ENCODE results near the gene SNAPC5.
A peak's percentile ranks its signal among the peaks of the same experiment; 100 is the strongest.

The SNAPC5 gene

DNA sequence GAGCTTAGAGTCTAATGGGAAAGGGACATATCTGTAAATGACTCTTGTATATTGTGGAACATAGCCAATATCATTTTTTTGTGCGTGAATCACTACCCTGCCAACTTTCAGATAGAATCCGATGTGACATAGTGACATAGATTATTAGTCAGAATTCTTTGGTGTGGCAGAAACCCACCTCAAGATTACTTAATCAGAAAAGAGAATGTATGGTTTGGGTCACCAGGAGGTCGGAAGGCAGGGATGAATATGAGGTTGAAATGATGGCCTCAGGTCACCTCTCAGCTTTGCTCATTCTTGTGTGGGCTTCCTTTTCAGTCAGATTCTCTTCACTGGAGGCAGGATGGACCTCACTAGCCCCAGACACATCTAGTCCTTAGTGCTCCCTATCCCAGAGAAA is 41.4 kb downstream of the SNAPC5 start:
- TF ChIP-seq, protein P1, sequence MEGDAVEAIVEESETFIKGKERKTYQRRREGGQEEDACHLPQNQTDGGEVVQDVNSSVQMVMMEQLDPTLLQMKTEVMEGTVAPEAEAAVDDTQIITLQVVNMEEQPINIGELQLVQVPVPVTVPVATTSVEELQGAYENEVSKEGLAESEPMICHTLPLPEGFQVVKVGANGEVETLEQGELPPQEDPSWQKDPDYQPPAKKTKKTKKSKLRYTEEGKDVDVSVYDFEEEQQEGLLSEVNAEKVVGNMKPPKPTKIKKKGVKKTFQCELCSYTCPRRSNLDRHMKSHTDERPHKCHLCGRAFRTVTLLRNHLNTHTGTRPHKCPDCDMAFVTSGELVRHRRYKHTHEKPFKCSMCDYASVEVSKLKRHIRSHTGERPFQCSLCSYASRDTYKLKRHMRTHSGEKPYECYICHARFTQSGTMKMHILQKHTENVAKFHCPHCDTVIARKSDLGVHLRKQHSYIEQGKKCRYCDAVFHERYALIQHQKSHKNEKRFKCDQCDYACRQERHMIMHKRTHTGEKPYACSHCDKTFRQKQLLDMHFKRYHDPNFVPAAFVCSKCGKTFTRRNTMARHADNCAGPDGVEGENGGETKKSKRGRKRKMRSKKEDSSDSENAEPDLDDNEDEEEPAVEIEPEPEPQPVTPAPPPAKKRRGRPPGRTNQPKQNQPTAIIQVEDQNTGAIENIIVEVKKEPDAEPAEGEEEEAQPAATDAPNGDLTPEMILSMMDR (IDR thresholded peaks at IDR 0.05; ENCODE audit: low read length, missing control alignments) = no peak
- H3K4me3 ChIP-seq (replicated peaks; ENCODE audit: low read depth, low read length) = no peak overlapping the region
- DNase-seq (ENCODE audit: low read depth) = no peak

DNA sequence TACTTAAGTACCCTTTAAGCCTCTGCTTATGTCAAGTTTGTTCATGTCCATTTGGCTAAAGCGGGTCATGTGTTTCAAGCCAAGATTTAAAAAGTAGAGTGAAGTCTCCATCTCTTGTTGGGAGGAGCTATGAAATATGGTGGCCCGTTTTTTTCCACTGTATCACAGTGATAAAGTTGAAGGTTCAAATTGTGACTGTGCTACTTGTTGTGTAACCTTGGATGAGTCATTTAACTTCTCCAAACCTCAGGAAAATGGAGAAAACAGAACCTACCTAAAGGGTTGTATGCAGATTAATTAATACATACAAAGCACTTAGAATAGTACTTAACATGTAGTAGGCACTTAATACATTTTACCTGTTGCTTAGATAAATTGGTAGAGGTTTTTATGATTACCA is 43.4 kb downstream of the SNAPC5 start:
- TF ChIP-seq, protein P1 (IDR thresholded peaks at IDR 0.05; ENCODE audit: low read length, missing control alignments) = no peak
- peak; percentile 37 for DNase-seq (ENCODE audit: low read depth)
- H3K4me3 ChIP-seq (replicated peaks; ENCODE audit: low read depth, low read length) = no peak overlapping the region

DNA sequence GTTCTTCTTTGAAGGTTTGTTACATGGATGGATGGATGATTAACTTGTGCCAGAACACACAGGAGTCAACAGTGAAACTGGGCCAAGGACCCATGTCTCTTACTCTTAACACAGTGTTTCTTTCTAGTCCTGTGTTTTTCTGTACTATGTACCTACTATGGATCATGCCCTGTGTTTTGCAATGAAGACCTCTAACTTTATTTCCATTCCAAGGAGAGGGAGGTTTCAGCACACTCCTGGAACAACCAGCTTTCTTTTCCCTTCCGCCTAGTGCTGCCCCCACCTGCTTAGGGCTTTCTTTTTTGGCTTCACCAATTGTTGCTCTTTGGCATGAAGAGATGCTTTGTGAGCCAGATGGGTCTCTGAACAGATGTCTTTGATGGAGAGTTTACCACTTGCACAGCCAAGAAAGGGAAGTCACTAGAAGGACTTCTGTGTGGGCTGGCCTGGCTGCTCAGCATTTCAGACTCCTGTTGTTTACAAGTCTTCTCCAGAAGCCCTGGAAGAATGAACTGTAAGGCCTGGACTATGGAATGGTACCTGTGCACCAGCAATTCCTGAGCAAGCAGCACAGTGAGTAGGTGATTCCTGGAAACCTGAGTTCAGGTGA is 44.5 kb downstream of the SNAPC5 start:
- TF ChIP-seq, protein P1 (IDR thresholded peaks at IDR 0.05; ENCODE audit: low read length, missing control alignments) = no peak
- no peak for DNase-seq (ENCODE audit: low read depth)
- H3K4me3 ChIP-seq (replicated peaks; ENCODE audit: low read depth, low read length) = no peak overlapping the region

DNA sequence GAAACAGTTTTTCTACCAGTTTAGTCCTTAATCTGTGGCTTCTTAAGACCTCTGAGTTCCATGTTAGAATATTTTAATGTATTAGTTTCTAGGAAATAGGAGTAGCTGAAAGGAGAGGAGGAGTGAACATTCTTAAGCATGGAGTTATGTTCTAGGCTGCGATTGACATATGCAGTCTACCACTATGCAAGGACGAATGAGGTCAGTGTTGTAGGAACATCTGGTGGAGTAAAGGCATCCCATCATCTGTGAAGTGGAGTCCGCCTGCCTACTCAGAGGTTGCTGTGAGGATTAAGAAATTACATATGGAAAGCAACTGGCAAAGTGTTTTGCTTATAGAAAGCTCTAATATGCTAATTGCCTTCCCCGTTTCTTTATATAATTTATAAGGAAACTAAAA is 45.1 kb downstream of the SNAPC5 start:
- TF ChIP-seq, protein P1 (IDR thresholded peaks at IDR 0.05; ENCODE audit: low read length, missing control alignments) = no peak
- no peak overlapping the region for H3K4me3 ChIP-seq (replicated peaks; ENCODE audit: low read depth, low read length)
- DNase-seq (ENCODE audit: low read depth) = no peak
